ENCODE measurements around the gene TYSND1.

GRCh38 chr10:70135684-70136083, 10.8 kb downstream of the TYSND1 start:
- TF ChIP-seq, protein P1, sequence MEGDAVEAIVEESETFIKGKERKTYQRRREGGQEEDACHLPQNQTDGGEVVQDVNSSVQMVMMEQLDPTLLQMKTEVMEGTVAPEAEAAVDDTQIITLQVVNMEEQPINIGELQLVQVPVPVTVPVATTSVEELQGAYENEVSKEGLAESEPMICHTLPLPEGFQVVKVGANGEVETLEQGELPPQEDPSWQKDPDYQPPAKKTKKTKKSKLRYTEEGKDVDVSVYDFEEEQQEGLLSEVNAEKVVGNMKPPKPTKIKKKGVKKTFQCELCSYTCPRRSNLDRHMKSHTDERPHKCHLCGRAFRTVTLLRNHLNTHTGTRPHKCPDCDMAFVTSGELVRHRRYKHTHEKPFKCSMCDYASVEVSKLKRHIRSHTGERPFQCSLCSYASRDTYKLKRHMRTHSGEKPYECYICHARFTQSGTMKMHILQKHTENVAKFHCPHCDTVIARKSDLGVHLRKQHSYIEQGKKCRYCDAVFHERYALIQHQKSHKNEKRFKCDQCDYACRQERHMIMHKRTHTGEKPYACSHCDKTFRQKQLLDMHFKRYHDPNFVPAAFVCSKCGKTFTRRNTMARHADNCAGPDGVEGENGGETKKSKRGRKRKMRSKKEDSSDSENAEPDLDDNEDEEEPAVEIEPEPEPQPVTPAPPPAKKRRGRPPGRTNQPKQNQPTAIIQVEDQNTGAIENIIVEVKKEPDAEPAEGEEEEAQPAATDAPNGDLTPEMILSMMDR (IDR thresholded peaks at IDR 0.05), result no peak
- no peak for TF ChIP-seq POLR2A (IDR thresholded peaks at IDR 0.05)

Data from body of pancreas (tissue), 4 donors.